Renal pelvis (tissue), 4 donors: Measurements from ENCODE around the gene ERMARD. TPM values are rescaled to one million over a fixed set of nuclear protein-coding genes. Genes with fewer than 3 reads are reported as not detected.

Source experiments
- DNase-seq: peaks from one replicate; pipeline ENCODE4 v3.0.0-alpha.2; 2013
- polyA plus RNA-seq, 3 donors: library from polyadenylated mRNA; unstranded; fragments of 120-200 nt; gene quantifications; one replicate each; pipeline ENCODE4 v1.2.1, GENCODE V29; 2013; ENCODE audit not compliant: insufficient read length in 3 of 3

ERMARD gene
- polyA plus RNA-seq, 3 donors = 33.9 to 54.7 (median 52.4) TPM

GRCh38 chr6:169824021-169824420, 72.6 kb downstream of the ERMARD start:
- DNase-seq = no peak

GRCh38 chr6:169824848-169825557, 73.6 kb downstream of the ERMARD start:
- no peak for DNase-seq

GRCh38 chr6:169825558-169826225, 74.3 kb downstream of the ERMARD start:
- no peak for DNase-seq

- DNase-seq = no peak
Observed at GRCh38 chr6:169826697-169827096, 75.3 kb downstream of the ERMARD start.

GRCh38 chr6:169827290-169827717, 75.9 kb downstream of the ERMARD start:
- DNase-seq = no peak

GRCh38 chr6:169828176-169828575, 76.8 kb downstream of the ERMARD start:
- DNase-seq = no peak

GRCh38 chr6:169829786-169830185, 78.4 kb downstream of the ERMARD start:
- DNase-seq = no peak

GRCh38 chr6:169830876-169831275, 79.5 kb downstream of the ERMARD start:
- no peak for DNase-seq

Other genes with a start within 250 kb of the ERMARD start
- 100 to 1,000 TPM in 2 of 3 donors, 10 to 100 TPM in 1; 41.7 to 109 (median 100) TPM for gene WDR27, start 49.6 kb upstream of the ERMARD start, polyA plus RNA-seq
- gene C6orf120, start 49.5 kb upstream of the ERMARD start, polyA plus RNA-seq = 10 to 100 TPM; 37.3 to 42.8 (median 41.2) TPM
- gene PHF10, start 27.1 kb upstream of the ERMARD start, polyA plus RNA-seq = 100 to 1,000 TPM in 2 of 3 donors, 10 to 100 TPM in 1; 97.9 to 113 (median 110) TPM
- gene DYNLT2, start 50 bp upstream of the ERMARD start, polyA plus RNA-seq = 1 to 10 TPM; 6.7 to 9.7 (median 9.7) TPM